ENCODE data around the gene INAFM2.

Gene INAFM2

GRCh38 chr15:40298216-40298935 is 25.1 kb upstream of the INAFM2 start:
- no peak for DNase-seq (ENCODE audit: low spot score)
- in situ Hi-C loops (cut with MboI; ENCODE audit: low pct_unique_long_range_greater_than_20kb, low sequenced_read_pairs, unreplicated experiment), result no loop called here
- no peak for TF ChIP-seq CTCF (IDR thresholded peaks at IDR 0.05; ENCODE audit: extremely low read depth, insufficient read depth, missing control alignments)

GRCh38 chr15:40300367-40300766 is 23.1 kb upstream of the INAFM2 start:
- in situ Hi-C loops (cut with MboI; ENCODE audit: low pct_unique_long_range_greater_than_20kb, low sequenced_read_pairs, unreplicated experiment), result no loop called here
- no peak for TF ChIP-seq CTCF (IDR thresholded peaks at IDR 0.05; ENCODE audit: extremely low read depth, insufficient read depth, missing control alignments)
- DNase-seq (ENCODE audit: low spot score), result no peak

GRCh38 chr15:40300771-40301170 is 22.7 kb upstream of the INAFM2 start:
- in situ Hi-C loops (cut with MboI; ENCODE audit: low pct_unique_long_range_greater_than_20kb, low sequenced_read_pairs, unreplicated experiment), result no loop called here
- no peak for DNase-seq (ENCODE audit: low spot score)
- TF ChIP-seq CTCF (IDR thresholded peaks at IDR 0.05; ENCODE audit: extremely low read depth, insufficient read depth, missing control alignments), result no peak

GRCh38 chr15:40301467-40302179 is 21.9 kb upstream of the INAFM2 start:
- no peak for DNase-seq (ENCODE audit: low spot score)
- TF ChIP-seq CTCF (IDR thresholded peaks at IDR 0.05; ENCODE audit: extremely low read depth, insufficient read depth, missing control alignments), result no peak
- in situ Hi-C loops (cut with MboI; ENCODE audit: low pct_unique_long_range_greater_than_20kb, low sequenced_read_pairs, unreplicated experiment), result no loop called here

- in situ Hi-C loops (cut with MboI; ENCODE audit: low pct_unique_long_range_greater_than_20kb, low sequenced_read_pairs, unreplicated experiment), result no loop called here
- TF ChIP-seq CTCF (IDR thresholded peaks at IDR 0.05; ENCODE audit: extremely low read depth, insufficient read depth, missing control alignments), result no peak
- DNase-seq (ENCODE audit: low spot score), result no peak
Observed at GRCh38 chr15:40302288-40302886, 21.1 kb upstream of the INAFM2 start.

- no peak for TF ChIP-seq CTCF (IDR thresholded peaks at IDR 0.05; ENCODE audit: extremely low read depth, insufficient read depth, missing control alignments)
- in situ Hi-C loops (cut with MboI; ENCODE audit: low pct_unique_long_range_greater_than_20kb, low sequenced_read_pairs, unreplicated experiment), result no loop called here
- DNase-seq (ENCODE audit: low spot score), result no peak
Observed at GRCh38 chr15:40302981-40303380, 20.5 kb upstream of the INAFM2 start.
